IPS DF 6.9 (cell line): ENCODE results near the gene MADCAM1.

Source experiments
- DNase-seq: peaks from one replicate; pipeline ENCODE4 v3.0.0-alpha.2; 2013; ENCODE audit warnings: low read depth, low spot score
- H3K27ac ChIP-seq: one replicate; pipeline ENCODE4 v1.5.1; 2013; ENCODE audit warnings: low read length, control low read depth
- H3K27me3 ChIP-seq: 2 replicates; pipeline ENCODE4 v1.6.1; 2013; ENCODE audit warnings: mild to moderate bottlenecking, low read length; ENCODE audit not compliant: control insufficient read depth, insufficient read depth
- H3K36me3 ChIP-seq: 2 replicates; pipeline ENCODE4 v1.6.1; 2013; ENCODE audit warnings: low read length; ENCODE audit not compliant: control insufficient read depth, insufficient read depth
- H3K4me1 ChIP-seq: 2 replicates; pipeline ENCODE4 v1.6.1; 2013; ENCODE audit warnings: low read length; ENCODE audit not compliant: control insufficient read depth, insufficient read depth
- H3K4me3 ChIP-seq: 2 replicates; pipeline ENCODE4 v1.5.1; 2013; ENCODE audit warnings: mild to moderate bottlenecking, low read length
- H3K9me3 ChIP-seq: 2 replicates; pipeline ENCODE4 v1.6.1; 2013; ENCODE audit warnings: low read length, inconsistent platforms; ENCODE audit not compliant: control insufficient read depth, insufficient read depth
- WGBS: extraction: QIAGEN DNeasy Blood & Tissue Kit; methylation state at CpG from one replicate; pipeline ENCODE4 v1.1.7; 2013; ENCODE audit warnings: mixed read lengths, missing lambda C conversion rate; ENCODE audit not compliant: insufficient read length, insufficient coverage; 5-methylcytosine and 5-hydroxymethylcytosine counted together

Gene MADCAM1

DNA sequence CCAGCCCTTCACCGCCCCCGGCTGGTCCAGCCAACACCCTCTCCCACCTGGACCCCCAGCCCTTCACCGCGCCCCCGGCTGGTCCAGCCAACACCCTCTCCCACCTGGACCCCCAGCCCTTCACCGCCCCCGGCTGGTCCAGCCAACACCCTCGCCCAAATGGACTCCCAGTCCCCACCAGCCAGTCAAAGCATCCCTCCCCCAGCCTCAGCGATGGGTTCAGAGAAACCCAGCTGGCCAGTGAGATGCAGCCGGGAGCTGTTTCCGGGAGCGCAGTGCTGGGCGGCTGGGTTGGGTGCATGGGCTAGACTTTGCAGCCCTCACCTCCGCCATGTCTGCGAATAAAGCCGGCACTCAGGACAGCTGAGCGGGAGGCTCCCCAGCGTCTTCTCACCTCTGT, 28.7 kb downstream of the MADCAM1 start:
- H3K36me3 ChIP-seq = no peaks in the 10 kb centered on the region; the same call in 1 of the 2 replicates
- no peak overlapping the region for H3K4me3 ChIP-seq
- WGBS = no CpG with 5 or more reads among the region's 18 CpGs
- H3K4me1 ChIP-seq = peaks cover 5% of the 10 kb centered on the region
- H3K27me3 ChIP-seq = no peaks in the 10 kb centered on the region
- H3K27ac ChIP-seq = no peak overlapping the region
- DNase-seq = no peak
- no peaks in the 10 kb centered on the region for H3K9me3 ChIP-seq

DNA sequence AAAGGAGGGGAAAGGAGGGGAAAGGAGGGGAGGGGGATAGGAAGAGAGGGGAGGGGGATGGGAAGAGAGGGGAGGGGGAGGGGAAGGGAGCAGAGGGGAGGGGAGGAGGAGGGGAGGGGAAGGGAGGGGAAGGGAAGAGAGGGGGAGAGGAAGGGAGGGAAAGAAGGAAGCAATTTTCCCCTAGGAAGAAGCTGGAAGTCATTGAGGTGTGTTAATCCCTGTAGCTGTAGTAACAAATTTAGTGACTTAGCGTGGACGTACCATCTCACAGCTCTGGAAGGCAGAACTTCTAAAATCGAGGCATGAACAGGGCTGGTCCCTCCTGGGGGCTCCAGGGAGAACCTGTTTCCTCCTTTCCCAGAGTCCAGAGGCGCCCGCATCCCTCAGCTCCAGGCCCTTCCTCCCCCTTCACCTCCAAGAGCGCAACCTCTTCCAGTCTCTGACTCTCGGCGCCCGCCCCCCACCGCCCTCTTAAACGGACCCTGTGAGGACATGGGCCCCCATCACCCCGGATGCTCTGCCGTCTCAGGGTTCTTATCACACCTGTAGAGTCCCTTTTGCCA, 29.7 kb downstream of the MADCAM1 start:
- H3K4me3 ChIP-seq = no peak overlapping the region
- no peaks in the 10 kb centered on the region; the same call in 1 of the 2 replicates for H3K36me3 ChIP-seq
- no peaks in the 10 kb centered on the region for H3K9me3 ChIP-seq
- no peak for DNase-seq
- no CpG with 5 or more reads among the region's 13 CpGs for WGBS
- H3K27ac ChIP-seq = no peak overlapping the region
- no peaks in the 10 kb centered on the region for H3K27me3 ChIP-seq
- peaks cover 8% of the 10 kb centered on the region for H3K4me1 ChIP-seq

DNA sequence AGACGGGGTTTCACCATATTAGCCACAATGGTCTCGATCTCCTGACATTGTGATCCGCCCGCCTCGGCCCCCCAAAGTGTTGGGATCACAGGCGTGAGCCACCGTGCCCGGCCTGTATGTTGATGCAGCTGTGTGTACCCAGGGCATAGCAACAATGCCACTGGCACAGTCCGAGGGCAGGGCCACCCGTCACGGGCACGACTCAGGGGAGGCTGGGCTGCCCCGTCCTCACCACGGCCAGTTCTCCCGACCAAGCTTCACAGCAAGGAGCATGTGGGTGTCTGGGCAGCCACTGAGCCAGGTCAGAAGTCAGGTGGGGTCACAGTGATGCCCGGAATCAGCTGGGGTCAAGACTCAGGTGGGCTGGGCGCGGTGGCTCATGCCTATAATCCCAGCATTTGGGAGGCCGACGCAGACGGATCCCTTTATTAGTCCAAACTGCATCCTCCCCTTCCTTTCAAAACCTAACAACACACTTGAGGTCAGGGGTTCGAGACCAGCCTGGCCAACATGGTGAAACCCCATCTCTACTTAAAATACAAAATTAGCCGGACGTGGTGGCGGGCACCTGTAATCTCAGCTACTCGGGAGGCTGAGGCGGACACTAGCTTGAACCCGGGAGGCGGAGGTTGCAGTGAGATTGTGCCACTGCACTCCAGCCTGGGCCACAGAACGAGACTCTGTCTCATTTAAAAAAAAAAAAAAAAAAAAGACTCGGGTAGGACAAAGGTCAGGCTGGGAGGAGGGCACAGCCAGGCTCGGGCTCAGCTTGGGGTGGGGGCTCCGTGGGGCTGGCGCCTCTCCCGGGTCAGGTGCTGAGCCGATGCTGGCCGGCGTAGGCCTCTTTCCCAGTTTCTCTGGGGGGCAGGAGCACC, 34.1 kb downstream of the MADCAM1 start:
- DNase-seq = no peak
- Histone ChIP-seq H3K9me3 (no peaks in the 10 kb centered on the region), H3K4me3 (peak overlapping the region; percentile 65; the same call in 1 of the 2 replicates), H3K36me3 (no peaks in the 10 kb centered on the region; the same call in 1 of the 2 replicates), H3K4me1 (peaks cover 8% of the 10 kb centered on the region), H3K27me3 (no peaks in the 10 kb centered on the region), H3K27ac (no peak overlapping the region)
- no CpG with 5 or more reads among the region's 38 CpGs for WGBS

DNA sequence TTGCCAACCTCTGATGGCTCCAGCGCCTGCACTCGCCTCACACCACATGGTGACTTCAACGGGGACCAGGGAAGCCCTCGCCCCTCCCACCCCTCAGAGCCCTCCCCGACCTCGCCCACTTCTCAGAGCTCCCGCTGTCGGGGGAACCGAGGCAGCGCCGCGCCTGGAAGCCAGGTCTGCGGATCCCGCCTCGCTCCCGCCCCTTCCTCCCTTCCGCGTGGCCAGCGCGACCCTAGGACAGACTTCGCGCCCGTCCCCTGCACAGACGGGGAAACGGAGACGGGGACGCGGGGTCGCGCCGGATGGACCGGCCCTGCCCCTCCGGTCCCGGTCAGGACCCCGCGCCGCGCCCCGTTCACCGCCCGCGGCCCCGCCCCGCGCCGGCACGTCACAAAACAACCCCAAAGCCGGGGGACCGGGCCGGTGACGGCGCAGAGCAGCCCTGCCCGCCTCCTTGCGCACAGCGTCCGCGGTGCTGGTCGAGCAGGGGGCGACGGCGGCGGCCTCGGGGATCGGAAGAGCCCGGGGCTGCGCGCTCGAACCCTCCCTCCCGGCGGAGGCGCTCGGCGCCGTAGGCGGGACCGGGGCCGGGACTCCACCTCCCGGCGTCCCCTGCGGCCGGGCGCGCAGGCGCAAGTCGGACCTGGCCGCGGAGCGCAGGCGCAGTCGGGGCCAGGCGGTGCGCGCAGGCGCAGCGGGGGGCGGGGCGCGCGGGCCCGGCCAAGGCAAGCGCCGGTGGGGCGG, 34.9 kb downstream of the MADCAM1 start:
- H3K27ac ChIP-seq = no peak overlapping the region
- no peak for DNase-seq
- peak overlapping the region; percentile 65 for H3K4me3 ChIP-seq
- no peaks in the 10 kb centered on the region for H3K27me3 ChIP-seq
- peaks cover 6% of the 10 kb centered on the region; the same call in 1 of the 2 replicates for H3K36me3 ChIP-seq
- H3K9me3 ChIP-seq = no peaks in the 10 kb centered on the region
- WGBS = no CpG with 5 or more reads among the region's 103 CpGs
- peaks cover 7% of the 10 kb centered on the region for H3K4me1 ChIP-seq

DNA sequence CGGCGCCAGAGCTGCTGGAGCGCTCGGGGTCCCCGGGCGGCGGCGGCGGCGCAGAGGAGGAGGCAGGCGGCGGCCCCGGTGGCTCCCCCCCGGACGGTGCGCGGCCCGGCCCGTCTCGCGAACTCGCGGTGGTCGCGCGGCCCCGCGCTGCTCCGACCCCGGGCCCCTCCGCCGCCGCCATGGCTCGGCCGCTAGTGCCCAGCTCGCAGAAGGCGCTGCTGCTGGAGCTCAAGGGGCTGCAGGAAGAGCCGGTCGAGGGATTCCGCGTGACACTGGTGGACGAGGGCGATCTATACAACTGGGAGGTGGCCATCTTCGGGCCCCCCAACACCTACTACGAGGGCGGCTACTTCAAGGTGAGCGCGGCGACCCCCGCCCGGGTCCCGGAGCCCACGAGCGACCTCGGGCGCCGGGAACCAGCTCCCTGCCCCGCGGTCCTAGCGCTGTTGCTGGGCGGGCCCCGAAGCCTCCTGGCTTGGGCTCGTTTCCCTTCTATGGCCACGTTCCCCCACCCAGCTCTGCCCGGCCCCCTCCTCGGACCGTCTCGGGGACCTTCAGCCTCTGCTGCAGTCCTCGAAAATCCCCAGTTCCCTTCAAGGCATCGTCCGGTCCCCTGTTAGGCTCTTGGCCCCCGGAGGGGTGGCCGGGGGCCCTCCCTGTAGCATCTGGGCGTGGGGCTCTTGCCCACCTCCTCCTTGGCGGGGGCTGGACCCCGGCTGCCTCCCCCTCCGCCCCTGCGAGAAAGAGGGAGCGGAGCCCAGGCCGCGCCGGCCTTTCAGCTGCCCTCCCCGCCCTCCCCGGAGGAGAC, 35.7 kb downstream of the MADCAM1 start, which contains the start of gene CDC34:
TSS of gene CDC34 (plus strand) at position 8 of the 808 bp plus-strand sequence. CDS start at position 180, 172 bp downstream.
- Histone ChIP-seq H3K36me3 (peaks cover 14% of the 10 kb centered on the region), H3K9me3 (no peaks in the 10 kb centered on the region), H3K27ac (no peak within 1 kb of the TSS), H3K4me1 (peaks cover 5% of the 10 kb centered on the region; the same call in 1 of the 2 replicates), H3K4me3 (peak within 1 kb of the TSS; percentile 65), H3K27me3 (no peaks in the 10 kb centered on the region)
- no peak for DNase-seq
- no CpG with 5 or more reads among the region's 84 CpGs for WGBS

DNA sequence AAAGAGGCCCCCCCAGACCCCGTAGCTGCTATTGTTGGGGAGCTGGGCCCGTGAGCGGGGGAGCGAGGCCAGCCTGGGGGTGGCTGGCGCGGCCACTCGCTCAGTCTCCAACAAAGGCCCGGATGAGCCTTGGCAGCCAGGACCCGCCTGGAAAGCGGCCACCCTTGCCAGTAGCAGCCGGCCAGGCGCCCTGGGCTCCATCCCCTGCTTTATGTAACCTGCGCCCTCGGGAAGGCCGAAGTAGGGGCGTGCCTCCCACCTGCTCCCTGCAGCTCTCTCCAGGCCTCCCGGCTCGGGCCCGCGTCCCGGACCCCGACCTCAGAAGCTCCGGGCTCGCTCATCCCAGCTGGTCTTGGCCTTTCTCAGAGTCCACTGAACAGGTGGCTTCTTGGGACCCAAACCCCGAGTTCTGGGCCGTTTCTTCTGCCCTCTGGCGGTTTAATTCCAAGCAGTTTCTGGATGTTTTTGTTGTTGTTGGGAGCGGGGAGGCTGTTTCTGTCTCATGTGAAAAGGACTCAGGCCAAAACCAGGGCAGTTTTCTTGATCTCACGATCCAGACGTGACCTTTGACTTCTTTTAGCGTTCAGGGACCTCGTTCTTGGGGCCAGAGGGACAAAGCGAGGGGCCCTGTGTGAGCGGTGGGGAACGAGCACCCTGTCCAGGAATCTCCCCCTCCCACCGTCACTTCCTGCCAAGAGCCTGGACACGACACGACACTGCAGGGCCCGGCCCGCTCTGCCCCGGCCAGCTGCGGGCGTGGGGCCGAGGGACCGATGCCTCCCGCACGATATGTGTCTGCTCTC, 36.5 kb downstream of the MADCAM1 start:
- H3K27ac ChIP-seq = no peak overlapping the region

DNA sequence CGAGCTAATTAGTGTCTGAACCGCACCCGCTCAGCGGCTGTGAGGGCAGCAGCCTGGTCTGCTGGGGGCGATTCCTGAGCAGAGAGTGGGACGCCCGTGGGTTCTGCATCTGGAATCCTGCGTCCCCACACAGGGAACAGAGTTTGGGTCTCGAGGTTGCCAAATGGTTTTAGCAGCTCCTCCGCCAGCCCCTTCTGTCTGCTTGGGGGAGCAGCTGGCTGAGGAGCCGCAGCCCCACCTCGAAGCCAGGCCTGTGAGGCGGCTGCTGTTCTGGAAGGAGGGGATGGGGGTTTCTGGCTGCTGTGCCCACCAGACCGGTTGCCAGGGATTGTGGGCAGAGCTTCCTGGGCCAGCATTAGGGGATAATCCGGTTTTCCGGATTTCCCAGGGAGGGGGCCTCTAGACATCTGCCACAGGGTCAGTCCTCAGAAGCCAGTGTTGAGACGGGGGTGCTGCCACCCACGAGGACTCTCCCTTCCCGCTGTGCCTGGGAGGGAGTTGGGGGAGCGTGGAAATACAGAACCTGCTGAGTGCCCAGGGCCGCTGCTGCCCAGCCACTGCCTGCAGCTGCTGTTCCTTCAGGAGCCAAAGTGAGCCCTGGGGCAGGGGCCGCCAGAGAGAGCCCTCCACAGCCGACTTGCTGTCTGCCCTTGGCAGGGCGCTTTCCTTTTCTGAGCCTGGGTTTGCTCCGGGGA, 37.2 kb downstream of the MADCAM1 start:
- no peak for DNase-seq
- Histone ChIP-seq H3K27me3 (no peaks in the 10 kb centered on the region), H3K9me3 (no peaks in the 10 kb centered on the region), H3K4me1 (peaks cover 5% of the 10 kb centered on the region; the same call in 1 of the 2 replicates), H3K27ac (no peak overlapping the region), H3K36me3 (peaks cover 20% of the 10 kb centered on the region), H3K4me3 (peak overlapping the region; percentile 65; the same call in 1 of the 2 replicates)
- WGBS = no CpG with 5 or more reads among the region's 25 CpGs

More for the DNA sequence above, 36.5 kb downstream of the MADCAM1 start:
- H3K27me3 ChIP-seq = no peaks in the 10 kb centered on the region
- DNase-seq = no peak
- H3K36me3 ChIP-seq = peaks cover 15% of the 10 kb centered on the region
- H3K9me3 ChIP-seq = no peaks in the 10 kb centered on the region
- H3K4me3 ChIP-seq = peak overlapping the region; percentile 65
- peaks cover 5% of the 10 kb centered on the region; the same call in 1 of the 2 replicates for H3K4me1 ChIP-seq
- WGBS = no CpG with 5 or more reads among the region's 47 CpGs

DNA sequence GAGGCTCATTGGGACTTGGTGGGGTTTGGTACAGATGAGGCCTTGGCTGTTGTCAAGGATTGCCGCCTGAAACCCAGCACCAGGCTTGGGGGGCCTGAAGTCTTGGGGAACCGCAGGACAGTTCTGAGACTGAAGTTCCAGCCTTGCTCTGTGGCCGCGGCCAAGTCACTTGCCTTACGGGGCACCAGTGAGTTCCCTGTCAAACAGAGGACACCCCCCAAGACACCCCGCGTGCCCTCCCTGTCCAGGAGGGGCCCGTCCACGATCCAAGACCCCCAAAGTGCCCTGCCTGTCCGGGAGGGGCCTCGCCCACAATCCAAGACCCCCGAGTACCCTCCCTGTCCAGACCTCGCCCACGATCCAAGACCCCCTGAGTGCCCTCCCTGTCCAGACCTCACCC, 37.8 kb downstream of the MADCAM1 start:
- Histone ChIP-seq H3K4me1 (peaks cover 5% of the 10 kb centered on the region; the same call in 1 of the 2 replicates), H3K27ac (no peak overlapping the region), H3K9me3 (no peaks in the 10 kb centered on the region), H3K36me3 (peaks cover 26% of the 10 kb centered on the region), H3K27me3 (no peaks in the 10 kb centered on the region), H3K4me3 (no peak overlapping the region)
- no peak for DNase-seq
- no CpG with 5 or more reads among the region's 14 CpGs for WGBS
